GM21825 (cell line): ENCODE results near the gene MSMP.

Source experiments
- ATAC-seq: cut with Tn5 transposase; IDR thresholded peaks from one replicate; pipeline ENCODE4 v1.9.1; 2021; ENCODE audit warnings: mild to moderate bottlenecking, moderate library complexity; ENCODE audit not compliant: unreplicated experiment

The MSMP gene

DNA sequence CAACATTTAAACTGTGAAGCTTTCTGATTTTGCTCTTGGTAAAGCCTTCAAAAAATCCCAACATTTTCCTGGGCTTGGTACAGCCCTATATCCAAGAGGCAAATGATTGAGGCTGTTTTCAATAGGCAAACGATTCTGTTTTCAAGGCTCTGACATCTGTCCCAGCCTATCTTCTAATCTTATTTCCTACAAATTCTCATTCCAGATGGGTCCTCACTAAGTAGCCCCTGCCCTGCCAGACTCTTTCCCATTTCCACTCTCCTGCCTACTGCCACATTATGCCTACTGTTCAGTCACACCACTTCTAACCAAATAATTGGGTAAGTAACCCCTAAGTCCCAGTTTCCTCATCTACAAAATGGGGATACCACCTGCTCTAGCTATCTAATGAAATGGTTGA, 8.5 kb downstream of the MSMP start:
- no peak for ATAC-seq

DNA sequence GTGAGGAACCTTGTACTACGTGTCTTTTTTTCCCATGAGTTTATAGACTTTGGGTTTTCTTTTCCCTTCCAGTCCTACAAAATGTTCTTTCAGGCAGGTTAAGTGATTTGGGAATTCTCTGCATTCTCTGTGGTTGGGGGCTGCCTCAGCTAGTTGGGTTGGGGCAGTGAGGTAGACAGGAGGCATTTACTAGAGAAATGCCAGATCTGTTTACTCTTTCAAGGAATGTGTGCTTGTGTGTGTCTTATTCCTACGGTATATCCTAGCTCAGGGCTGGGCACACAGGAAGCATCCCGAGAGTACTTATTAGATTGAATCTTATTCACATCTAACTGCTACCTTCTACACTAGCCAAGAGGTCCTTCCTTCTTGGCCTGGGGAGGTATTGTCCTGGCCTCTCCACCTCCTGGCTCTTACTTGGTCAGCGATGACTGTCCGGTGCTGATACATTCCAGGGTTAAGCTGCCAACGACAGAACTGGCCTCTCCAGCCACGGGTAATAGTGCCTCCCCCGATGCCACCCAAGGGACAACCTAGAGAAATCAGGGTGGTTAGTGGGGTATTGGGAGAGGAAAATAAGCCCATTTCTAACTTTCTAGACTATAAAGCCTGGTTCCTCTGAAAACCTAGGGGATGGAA, 10.1 kb downstream of the MSMP start:
- no peak for ATAC-seq

- ATAC-seq = no peak
Measured at GRCh38 chr9:35743452-35743851, 10.6 kb downstream of the MSMP start.

DNA sequence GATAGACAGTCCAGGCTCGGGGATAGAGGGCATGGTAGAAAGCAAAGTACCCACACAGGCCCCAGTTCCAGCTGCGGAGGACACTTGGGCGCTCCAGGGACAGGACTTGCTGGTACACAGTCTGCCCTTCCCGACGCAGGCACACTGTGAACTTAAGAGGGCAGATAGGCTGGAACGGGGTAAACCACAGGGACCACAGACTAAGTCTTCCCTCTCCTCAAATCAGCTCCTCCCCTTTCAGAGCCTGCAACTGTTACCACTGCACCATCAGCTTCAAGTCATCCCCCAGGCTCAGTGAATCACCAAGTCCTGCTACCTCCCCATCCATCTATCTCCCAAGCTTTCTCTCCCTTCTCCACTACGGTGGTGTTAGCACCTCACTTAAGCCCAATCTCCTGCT, 12.3 kb downstream of the MSMP start:
- no peak for ATAC-seq

DNA sequence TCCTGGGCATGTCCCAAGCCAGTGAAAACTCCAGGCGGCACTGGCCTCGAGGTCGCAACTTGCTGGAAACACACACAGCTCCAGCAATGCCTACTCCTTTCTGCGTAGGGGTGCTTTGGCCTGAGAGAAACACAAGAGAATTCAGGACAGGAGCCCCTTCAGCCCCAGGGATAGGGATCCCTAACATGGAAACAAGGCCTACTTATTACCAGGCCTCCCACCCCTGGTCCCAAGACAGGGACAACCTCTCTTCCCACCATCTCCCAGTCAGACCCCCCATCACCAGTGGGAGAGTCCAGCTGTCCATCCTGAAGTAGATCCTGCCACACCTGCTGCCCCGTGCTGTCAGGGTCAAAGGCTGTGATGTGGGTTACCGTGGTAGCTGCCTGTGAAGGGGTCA, 13.8 kb downstream of the MSMP start:
- ATAC-seq = no peak

DNA sequence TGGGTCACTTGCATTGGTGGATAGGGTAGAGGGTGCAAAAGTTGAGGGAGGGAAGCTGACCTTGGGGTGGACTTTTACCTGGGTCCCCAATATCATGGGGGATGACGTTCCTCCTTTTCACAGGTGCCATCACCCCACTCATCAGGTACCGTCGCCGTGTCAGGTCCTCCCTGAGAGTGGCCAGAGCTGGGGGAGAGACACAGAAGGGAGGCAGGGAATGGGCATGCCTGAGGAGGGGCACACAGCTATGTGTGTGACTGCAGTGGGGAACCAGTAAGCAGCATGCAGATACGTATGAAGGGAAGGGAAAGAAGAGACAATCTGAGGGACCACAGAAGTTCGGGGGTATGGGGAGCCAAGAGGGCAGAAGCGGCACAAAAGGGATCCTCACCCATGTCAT, 15.2 kb downstream of the MSMP start:
- ATAC-seq = no peak

DNA sequence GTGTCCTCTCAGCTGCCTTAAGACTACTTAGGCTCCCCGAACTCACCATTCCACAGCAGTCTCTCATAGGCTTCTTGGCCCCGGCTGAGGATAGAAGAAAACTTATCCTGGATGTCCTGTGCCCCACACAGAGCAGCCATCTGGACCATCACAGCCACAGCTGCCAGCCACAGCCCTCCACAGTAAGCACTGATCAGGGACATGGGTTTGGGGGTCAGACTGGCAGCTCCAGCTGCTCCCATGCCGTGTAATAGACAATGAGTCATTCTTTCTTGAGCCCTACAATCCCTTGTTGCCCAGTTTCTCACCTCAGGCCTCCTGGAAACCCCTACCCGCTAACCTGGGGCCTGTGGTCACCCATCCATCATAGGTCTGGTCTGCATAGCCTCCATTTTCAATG, 15.9 kb downstream of the MSMP start:
- no peak for ATAC-seq

DNA sequence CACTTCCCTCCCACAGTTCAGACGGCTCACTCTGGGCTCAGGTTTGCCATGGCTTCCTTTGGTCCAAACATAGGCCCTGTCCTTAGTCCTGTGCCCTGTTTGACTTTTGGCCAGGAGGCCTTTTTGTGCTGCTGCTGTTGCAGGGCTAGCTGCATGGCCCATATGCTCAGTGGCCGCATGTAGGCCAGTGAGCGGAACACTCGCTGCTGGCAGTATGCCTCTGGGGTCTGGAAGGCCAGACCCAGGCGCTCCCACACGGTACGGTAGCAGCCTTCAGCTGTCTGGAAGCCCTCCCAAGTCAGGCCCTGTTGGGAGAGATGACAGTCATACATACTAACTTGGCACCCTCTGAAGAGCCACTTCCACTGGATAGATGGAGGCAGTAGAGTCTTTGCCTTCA, 16.9 kb downstream of the MSMP start:
- no peak for ATAC-seq

DNA sequence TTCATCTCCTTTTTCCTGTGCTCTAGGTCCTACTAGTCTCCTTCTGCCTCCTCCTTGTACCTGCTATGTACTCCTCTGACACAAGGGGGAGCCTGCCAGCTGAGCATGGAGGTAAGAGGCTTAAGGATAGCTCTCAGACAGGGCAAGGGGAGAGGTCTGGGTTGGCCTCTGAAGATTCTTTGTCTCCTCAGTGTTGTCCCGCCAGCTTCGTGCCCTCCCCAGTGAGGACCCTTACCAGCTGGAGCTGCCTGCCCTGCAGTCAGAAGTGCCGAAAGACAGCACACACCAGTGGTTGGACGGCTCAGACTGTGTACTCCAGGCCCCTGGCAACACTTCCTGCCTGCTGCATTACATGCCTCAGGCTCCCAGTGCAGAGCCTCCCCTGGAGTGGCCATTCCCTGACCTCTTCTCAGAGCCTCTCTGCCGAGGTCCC, 17.9 kb downstream of the MSMP start:
- ATAC-seq = no peak

DNA sequence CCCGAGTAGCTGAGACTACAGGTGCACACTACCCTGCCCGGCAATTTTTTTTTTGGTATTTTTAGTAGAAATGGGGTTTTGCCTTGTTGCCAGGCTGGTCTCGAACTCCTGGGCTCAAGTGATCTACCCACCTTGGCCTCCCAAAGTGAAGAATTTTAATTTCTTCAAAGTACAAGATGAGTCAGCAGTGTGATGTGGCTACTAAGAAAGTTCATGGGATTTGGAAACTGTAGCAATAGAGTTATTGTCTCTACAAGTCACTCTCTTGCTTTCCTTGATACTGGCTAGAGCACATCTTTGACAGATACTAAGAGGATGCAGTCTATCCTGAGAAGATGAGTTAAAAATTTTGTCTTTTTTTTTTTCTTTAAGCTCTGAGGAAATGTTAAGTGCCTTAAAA, 20.0 kb downstream of the MSMP start:
- ATAC-seq = no peak

DNA sequence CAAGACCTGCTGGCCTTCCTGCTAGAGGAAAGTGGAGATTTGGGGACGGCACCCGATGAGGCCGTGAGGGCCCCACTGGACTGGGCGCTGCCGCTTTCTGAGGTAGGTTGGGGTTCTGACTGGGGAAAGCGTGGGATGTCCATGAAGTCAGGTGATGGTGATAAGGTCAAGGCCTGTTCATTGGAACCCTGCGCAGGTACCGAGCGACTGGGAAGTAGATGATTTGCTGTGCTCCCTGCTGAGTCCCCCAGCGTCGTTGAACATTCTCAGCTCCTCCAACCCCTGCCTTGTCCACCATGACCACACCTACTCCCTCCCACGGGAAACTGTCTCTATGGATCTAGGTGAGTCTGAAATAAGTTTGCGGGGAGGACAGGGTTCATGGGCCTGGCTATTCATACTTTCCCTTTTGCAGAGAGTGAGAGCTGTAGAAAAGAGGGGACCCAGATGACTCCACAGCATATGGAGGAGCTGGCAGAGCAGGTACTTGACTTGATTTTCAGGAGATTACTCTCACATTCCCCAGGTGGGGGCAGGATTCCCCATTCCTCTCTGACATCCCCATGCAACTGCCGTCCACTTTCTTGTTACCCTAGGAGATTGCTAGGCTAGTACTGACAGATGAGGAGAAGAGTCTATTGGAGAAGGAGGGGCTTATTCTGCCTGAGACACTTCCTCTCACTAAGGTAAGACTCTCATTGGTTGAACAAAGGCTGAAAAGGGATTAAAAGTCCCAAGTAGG, 21.1 kb downstream of the MSMP start:
- ATAC-seq = peak; percentile 2

GRCh38 chr9:35732185-35732799, 21.8 kb downstream of the MSMP start, which contains the start of the genes CREB3 and TLN1:
CREB3 (plus strand) TSS chr9:35732666; CDS start chr9:35732773, 107 bp downstream.
TLN1 (minus strand) TSS chr9:35732195; CDS start chr9:35725694, 6,501 bp downstream.
- peak; percentile 78 for ATAC-seq

- ATAC-seq = no peak
Measured at GRCh38 chr9:35731415-35732184, 22.5 kb downstream of the MSMP start.

- ATAC-seq = no peak
Measured at GRCh38 chr9:35730486-35730854, 23.6 kb downstream of the MSMP start.

DNA sequence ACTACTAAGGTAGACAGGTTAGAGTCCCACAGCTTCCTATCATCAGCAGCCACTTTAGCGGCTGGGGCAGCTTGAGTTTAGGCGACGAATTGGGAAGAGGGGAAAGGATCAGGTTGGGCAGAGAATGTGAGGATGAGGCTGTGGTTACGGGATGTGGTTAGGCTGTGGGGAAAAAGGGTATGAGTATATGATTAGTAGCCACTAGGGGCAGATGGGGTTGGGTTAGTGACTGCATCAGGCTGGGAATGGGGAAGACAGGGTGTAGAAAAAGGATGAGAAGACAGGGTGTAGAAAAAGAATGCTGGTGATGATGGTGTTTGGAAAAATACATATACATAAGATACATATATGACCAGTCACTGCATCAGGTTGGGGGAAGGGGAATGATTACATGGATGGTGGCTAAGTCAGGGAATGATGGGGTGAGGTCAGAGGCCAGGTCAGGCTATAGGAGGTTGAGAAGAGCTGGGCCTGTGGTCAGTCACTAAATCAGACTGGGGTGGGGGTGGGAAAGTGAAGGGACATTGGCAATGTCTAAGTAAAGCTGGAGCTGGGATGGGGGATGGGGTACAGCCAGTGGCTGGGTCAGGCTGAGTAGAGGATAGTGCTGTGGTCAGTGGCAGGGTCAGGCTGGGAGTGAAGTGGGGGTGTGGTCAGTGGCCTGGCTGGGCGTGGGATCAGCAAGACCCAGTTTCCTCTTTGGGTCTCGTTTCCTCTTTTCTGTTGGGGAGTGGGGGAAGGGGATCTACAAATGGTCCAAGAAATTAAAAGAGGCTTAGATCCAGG, 24.2 kb downstream of the MSMP start:
- ATAC-seq = no peak

GRCh38 chr9:35729101-35729500, 25.0 kb downstream of the MSMP start:
- ATAC-seq = no peak

GRCh38 chr9:35728041-35728971, 25.8 kb downstream of the MSMP start:
- peak; percentile 18 for ATAC-seq

DNA sequence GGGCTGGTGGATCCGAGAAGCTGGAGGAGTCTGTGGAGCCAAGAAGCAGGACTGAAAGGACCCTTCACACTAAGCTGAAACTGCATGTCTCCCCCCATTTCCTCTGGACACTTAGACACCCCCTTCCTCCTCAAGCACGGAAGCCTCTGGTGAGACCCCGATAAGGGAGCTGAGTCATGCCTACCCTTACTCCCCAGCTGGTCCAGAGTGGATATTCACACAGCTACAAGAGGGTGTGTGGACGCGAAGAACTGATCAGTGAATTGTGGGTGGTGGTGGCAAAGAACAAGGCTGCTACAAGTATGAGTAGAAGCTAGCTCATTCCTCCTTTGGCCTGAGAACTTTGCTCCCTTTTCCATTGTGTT, 26.4 kb downstream of the MSMP start:
- no peak for ATAC-seq

DNA sequence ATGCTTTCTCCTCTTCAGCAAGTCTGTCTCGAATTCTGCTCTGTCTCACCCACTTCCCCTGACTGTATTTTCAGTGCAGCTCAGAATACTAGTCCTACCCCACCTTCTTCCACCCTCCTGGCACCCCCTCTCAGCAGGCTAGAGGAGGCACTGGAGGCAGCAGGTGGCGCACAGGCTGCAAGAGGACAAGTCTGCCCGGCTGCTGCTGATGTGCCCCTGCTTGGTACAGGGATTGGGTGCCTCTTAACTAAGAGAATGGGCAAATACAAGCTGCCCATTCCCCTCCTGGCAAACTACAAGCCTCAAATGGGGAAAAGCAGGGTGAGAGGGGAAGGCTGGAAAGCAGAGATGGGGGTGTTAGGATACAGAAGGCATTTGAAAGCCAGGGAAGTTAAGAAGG, 27.1 kb downstream of the MSMP start:
- peak; percentile 30 for ATAC-seq

GRCh38 chr9:35725362-35725761, 28.7 kb downstream of the MSMP start:
- ATAC-seq = no peak
